ENCODE measurements around the gene ZBTB8B.
"Not testable (repeated sequence)": the region's sequence is repeated elsewhere in the genome, so short reads cannot be mapped to it uniquely, and the experiment has no call there.

The ZBTB8B gene

GRCh38 chr1:32470991-32471694, 6.3 kb downstream of the ZBTB8B start:
- peak; percentile 54 for DNase-seq

GRCh38 chr1:32471695-32472362, 7.0 kb downstream of the ZBTB8B start:
- no peak for DNase-seq

GRCh38 chr1:32472966-32473365, 8.1 kb downstream of the ZBTB8B start:
- not testable (repeated sequence) for DNase-seq

- DNase-seq: no peak
Measured at GRCh38 chr1:32474954-32475353, 10.1 kb downstream of the ZBTB8B start.

GRCh38 chr1:32480003-32480402, 15.1 kb downstream of the ZBTB8B start:
- DNase-seq: no peak

- DNase-seq: no peak
Measured at GRCh38 chr1:32480761-32481160, 15.9 kb downstream of the ZBTB8B start.

GRCh38 chr1:32481788-32482187, 16.9 kb downstream of the ZBTB8B start:
- not testable (repeated sequence) for DNase-seq

GRCh38 chr1:32485554-32486255, 20.8 kb downstream of the ZBTB8B start:
- no peak for DNase-seq

GRCh38 chr1:32486463-32487113, 21.7 kb downstream of the ZBTB8B start:
- DNase-seq: no peak

GRCh38 chr1:32487182-32487581, 22.3 kb downstream of the ZBTB8B start:
- no peak for DNase-seq

- no peak for DNase-seq
Measured at GRCh38 chr1:32489774-32490454, 25.0 kb downstream of the ZBTB8B start.

GRCh38 chr1:32491386-32491785, 26.5 kb downstream of the ZBTB8B start:
- DNase-seq: no peak

GRCh38 chr1:32494196-32494595, 29.3 kb downstream of the ZBTB8B start:
- DNase-seq: no peak

GRCh38 chr1:32494711-32495337, 30.0 kb downstream of the ZBTB8B start:
- DNase-seq: no peak

GRCh38 chr1:32496127-32496526, 31.3 kb downstream of the ZBTB8B start:
- no peak for DNase-seq

GRCh38 chr1:32498751-32499150, 33.9 kb downstream of the ZBTB8B start:
- DNase-seq: no peak

- peak; percentile 68 for DNase-seq
Measured at GRCh38 chr1:32500387-32501209, 35.7 kb downstream of the ZBTB8B start.

GRCh38 chr1:32501865-32502264, 37.0 kb downstream of the ZBTB8B start:
- no peak for DNase-seq

- DNase-seq: no peak
Measured at GRCh38 chr1:32503153-32503552, 38.3 kb downstream of the ZBTB8B start.

GRCh38 chr1:32507021-32507420, 42.1 kb downstream of the ZBTB8B start:
- DNase-seq: no peak

GRCh38 chr1:32508761-32509160, 43.9 kb downstream of the ZBTB8B start:
- no peak for DNase-seq

All from activated CD8-positive, alpha-beta memory T cell treated with anti-CD3 and anti-CD28 coated beads, Interleukin-2, amount 50 U/mL, for 48 hours (primary cell).